Measurements from ENCODE around the gene GORAB.

GORAB gene, protein sequence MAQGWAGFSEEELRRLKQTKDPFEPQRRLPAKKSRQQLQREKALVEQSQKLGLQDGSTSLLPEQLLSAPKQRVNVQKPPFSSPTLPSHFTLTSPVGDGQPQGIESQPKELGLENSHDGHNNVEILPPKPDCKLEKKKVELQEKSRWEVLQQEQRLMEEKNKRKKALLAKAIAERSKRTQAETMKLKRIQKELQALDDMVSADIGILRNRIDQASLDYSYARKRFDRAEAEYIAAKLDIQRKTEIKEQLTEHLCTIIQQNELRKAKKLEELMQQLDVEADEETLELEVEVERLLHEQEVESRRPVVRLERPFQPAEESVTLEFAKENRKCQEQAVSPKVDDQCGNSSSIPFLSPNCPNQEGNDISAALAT

DNA sequence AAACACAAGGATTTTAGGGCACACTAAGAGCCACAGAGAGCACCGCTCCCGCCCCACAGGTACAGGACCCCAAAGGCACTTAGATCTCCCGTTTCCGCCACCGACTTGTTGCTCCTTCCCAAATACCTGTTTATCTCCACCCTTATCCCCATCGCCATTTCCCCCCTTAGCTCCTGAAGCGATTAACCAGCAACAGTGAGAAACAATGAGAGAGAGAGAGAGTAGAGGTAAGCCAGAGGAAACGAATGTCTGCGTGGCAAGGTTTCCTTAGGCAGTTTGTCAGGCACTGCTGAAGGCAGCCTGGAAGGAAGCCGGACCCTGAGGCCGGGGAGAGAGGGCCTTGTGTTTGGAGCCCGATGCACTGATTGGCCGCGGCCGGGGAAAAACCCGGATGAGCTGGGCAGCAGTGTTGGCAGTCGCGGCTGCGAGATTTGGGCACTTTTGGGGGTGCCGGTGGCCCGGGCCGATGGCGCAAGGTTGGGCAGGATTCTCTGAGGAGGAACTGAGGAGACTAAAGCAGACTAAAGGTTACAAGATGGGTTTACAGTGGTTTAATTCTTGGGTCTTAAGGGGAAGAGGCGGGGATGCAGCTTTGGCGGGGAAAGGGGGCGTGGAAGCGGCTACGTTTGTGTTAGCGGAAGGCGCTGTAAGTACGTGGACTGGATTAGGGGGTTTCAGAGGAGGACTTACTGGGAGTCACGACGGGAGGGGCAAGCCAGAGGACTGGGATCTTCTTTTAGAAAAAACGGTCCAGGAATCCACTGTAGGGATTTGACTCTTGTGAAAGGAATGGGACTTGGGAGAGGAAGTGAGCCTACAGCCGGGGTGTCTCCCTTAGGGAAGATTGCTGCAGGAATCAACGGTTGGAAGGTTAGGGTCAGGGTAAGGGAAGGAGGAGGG lies at the start of gene GORAB:
GORAB (plus strand) TSS at position 409 of the 900 bp plus-strand sequence; CDS start at position 467, 58 bp downstream.
- peak; percentile 53 to 72 for DNase-seq (ENCODE audit: extremely low read depth in 1 of 2, low read depth in 1 of 2)

DNA sequence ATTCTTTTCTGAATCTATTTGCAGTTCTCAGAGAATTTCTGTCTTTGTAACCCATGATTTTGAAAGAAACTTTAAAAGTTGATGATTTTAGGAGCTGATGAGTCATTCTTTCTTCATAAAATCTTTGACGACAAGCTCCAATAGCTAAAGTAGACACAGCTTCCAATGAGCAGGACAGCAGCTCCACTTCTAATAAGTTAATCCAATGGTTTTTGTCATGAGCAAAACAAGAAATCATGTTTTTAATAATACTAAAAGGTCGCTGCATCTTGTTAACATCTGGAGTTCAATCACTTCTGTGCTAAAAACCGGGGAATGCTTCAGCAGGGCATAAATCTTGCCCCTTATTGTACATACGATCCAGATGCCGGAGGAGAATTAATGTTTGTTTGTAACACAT lies 48.9 kb upstream of the GORAB start:
- DNase-seq (ENCODE audit: extremely low read depth in 1 of 2, low read depth in 1 of 2) = no peak

DNA sequence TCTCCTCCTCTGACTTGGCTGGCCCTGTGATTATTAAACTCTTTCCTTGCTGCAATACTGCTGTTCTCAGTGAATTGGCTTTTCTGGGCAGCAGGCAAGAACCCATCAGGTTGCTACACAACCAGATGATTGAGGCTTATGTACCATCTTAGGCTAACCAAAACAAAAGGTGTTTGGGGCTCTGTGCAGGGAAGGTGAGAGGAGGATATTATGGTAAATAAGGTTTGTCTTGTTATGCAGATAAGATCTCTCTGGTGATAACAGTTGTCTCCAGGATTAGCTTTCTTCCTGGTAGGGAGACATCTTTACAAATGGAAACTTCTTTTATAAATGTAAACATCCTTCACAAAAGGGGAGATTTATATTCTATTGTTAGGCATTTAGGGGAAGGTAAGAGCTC lies 44.5 kb upstream of the GORAB start:
- no peak for DNase-seq (ENCODE audit: extremely low read depth in 1 of 2, low read depth in 1 of 2)

DNA sequence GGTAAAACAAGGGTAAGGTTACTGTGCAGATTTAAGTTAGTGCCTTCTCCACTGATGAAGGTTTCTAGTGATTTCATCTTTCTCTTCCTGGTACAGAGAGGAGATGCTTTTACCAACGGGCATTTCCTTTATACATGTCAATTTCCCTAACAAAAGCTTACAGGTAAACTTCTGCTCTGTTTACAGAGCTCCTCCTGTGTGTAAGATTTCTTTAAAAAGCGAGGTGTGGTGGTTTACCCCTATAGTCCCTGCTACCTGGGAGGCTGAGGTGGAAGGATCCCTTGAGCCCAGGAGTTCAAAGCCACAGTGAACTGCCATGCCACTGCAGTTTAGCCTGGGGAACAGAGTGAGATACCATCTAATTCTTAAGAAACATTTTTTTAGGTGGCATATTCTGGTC lies 40.7 kb upstream of the GORAB start:
- DNase-seq (ENCODE audit: extremely low read depth in 1 of 2, low read depth in 1 of 2) = no peak

DNA sequence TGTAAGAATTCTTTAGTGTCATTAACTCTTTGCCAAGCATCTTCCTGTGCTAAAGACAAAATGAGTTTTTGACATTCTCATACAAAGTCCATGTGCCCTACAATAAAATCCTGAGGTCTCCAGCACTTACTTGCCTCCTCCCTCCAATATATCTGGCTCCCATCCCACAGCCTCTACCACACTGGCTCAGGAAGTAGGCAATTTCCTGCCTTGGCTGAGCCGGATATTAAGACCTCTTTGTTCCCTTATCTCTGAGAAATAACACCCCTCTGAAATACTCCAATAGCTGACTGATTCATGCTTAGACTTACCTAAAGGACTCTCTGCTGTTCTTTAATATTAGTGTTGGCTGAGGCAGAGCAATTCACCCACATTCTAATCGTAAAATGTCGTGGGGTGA lies 37.6 kb upstream of the GORAB start:
- no peak for DNase-seq (ENCODE audit: extremely low read depth in 1 of 2, low read depth in 1 of 2)

DNA sequence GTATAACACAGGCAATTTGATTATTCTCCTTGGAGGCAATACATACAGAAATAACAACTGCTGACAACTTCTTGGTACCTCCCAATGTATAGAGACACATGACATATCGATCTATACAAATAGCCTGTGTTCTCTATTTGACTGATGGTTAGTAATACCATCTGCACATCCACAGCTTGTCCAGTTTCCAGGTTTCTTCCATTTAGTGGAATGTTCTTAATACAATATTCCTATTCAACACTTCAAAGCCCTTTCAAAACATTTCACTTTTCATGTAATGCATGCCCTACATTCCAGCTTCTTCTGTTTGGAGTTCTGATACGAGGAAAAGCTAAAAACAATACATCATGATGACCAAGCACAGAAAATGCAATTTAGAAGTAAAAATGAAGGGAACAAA lies 37.0 kb upstream of the GORAB start:
- DNase-seq (ENCODE audit: extremely low read depth in 1 of 2, low read depth in 1 of 2) = no peak

DNA sequence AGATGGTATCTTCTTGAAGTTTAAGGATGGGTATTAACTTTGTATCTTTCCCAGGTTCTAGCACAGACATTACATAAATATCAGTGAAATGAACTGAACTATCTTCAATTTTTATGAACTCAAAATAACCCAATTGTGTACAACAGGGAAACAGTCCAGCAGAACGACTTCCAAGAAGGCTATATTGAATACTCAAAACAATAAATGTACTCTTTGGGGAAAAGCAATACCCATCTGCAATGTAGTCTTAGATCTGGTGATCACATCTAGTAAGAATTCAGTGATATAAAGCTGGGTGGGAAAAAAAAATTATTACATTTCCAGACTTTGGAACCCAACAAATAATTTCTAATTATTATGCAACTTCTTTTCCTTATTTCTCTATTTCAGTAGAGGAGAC lies 33.1 kb upstream of the GORAB start:
- no peak for DNase-seq (ENCODE audit: extremely low read depth in 1 of 2, low read depth in 1 of 2)

DNA sequence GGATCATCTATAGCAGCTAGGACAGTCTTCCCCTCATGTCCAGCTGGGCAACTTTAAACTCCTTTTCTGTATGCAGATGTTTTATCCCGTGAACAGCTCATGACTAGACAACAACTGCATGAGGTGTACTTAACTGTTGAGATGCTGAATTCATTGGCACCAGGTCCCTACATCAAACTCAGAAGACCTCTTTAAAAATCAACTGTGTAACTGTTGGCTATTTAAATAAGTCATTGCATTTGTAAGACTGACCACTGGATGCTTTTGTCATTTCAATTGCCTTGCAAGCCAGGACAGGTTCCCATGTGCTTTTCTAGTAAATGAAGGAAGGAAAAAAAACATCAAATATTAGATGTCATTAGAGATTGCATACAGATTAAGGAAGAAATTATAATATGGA lies 28.3 kb upstream of the GORAB start:
- DNase-seq (ENCODE audit: extremely low read depth in 1 of 2, low read depth in 1 of 2) = no peak

DNA sequence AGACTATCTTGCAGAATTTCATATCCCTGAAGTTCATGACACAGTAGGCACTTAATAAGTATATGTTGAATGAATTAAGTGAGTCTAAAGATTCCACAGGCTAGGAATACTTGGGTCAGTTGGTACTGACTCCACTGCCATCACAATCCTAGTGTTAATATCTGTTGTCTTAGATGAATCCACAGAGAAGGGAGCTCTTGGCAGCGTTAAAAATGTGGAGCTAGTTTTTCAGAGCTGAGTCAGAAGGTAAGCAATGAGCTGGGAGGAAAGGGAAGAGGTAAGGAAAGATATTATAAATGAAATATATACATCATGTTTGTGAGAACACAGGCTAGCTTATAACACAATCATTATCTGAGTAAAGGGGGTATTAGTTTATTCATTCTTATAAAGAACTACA lies 21.8 kb upstream of the GORAB start:
- no peak for DNase-seq (ENCODE audit: extremely low read depth in 1 of 2, low read depth in 1 of 2)

DNA sequence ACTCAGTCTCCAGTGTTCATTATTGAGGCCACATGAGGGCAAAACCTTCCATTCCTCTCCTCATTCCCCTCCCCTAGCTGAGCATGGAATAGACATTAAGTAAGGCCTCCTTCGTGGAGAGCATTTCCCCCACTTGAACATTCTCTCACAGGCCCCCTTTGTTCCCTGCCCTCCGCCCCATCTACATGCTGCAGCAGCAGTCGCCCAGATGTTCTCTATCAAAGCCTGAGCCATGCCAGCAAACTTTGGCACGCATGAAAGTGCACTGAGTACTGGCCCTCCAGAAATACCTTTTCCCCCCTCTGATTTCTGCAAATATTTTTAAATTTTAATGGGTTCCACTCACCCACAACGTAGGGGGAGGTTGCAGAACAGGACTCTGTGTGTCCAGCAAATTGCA lies 20.9 kb upstream of the GORAB start:
- DNase-seq (ENCODE audit: extremely low read depth in 1 of 2, low read depth in 1 of 2) = no peak

DNA sequence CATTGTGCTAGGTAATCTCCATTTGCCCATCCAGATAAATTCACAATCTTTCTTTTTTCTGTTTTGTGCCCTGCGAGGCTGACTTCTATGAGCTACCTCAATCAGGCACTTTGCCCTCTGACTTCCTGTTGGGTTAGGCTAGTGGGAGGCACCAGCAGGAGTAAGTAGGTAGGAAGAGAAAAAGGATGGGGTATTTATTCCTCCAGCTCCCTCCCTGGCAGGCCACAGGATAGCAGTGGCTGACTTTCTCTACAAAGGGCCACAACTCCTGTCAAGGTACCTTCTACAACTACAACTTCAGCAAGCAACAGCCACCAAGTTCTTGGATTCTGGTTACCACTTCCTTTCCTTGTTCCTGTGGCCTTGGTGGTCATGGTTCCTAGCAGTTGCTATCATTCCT lies 18.8 kb upstream of the GORAB start:
- DNase-seq (ENCODE audit: extremely low read depth in 1 of 2, low read depth in 1 of 2) = no peak

DNA sequence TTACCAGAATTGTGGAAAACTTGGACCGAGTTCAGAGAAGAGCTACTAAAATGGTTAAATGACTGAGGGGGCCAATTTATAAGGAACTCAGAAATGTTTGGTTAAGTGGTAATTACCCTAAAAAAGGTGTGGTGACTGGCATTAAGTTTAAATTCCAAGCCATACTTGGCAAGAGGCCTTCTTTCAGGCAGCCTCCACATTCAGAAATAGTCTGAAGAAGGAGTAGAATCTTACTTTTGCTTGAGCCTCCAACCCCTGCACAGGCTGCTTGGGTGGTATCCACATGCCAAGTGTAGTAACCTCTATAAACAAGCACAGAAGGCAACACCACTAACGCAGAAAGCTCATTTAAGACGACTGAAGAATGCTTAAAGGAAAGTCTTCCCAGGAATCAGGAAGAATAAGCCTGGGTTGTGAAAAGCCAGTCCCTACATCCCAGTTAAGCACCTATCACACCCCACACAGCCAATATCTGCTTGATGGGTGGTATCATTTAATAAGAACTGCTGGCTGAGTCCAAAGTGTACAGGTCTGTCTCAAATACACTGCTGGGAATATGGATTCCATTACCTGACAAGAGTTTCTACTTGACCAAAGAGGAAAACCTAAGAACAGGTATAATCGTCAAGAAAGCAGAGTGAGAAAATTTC lies 13.7 kb upstream of the GORAB start:
- no peak for DNase-seq (ENCODE audit: extremely low read depth in 1 of 2, low read depth in 1 of 2)

DNA sequence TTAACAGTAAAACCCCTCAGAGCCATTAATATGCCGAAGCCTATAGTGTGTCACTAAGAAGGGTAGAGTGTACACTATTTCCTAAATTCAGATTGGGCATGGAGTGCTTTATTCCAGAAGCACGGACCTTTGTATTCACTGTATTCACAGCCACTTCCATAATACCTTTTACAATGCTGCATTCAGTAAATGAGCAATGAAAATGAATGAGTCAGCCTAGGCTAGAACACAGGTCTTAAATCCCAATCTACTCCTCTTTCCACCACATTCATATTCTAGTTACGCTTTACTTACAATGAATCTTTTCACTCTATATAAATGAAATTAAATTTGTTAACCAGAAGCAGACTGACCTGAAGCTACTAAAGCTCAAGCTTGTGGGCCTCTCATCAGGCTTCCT lies 13.0 kb upstream of the GORAB start:
- no peak for DNase-seq (ENCODE audit: extremely low read depth in 1 of 2, low read depth in 1 of 2)

DNA sequence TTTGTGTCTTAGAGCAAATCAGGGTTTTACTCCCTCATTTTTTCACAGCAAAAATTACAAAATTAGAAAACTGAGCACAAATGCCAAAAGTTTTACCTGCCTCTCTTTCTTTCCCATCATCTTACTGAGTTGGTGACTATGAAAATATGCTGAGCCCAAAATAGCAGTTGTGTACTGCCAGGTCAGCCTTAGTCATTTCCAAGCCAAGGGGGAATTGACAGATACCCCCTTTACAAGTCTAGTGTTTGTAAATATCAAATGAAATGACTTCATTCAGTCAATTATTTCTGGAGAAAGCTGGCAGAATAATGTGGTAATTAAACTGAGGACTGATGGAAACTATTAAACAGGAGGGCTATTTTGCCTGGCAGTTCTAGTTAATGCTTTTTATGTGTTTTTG lies 11.4 kb upstream of the GORAB start:
- no peak for DNase-seq (ENCODE audit: extremely low read depth in 1 of 2, low read depth in 1 of 2)

DNA sequence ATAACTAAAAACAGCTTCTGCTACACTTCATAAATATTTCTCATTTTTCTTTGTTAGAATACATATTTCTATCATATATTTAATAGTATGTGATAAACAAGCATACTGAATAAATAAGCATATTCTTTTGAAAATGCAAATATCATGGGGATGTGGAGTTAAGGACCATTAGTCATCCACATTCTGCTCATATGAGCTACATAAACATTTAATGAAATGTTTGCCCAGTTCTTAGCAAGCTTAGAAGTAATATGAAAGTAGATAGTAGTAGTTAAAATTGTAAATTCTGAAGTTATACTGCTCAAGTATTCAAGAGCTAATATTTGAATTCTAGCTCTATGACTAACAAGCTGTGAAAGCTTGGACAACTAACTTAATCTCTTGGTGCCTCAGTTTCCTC lies 10.1 kb upstream of the GORAB start:
- DNase-seq (ENCODE audit: extremely low read depth in 1 of 2, low read depth in 1 of 2) = no peak

DNA sequence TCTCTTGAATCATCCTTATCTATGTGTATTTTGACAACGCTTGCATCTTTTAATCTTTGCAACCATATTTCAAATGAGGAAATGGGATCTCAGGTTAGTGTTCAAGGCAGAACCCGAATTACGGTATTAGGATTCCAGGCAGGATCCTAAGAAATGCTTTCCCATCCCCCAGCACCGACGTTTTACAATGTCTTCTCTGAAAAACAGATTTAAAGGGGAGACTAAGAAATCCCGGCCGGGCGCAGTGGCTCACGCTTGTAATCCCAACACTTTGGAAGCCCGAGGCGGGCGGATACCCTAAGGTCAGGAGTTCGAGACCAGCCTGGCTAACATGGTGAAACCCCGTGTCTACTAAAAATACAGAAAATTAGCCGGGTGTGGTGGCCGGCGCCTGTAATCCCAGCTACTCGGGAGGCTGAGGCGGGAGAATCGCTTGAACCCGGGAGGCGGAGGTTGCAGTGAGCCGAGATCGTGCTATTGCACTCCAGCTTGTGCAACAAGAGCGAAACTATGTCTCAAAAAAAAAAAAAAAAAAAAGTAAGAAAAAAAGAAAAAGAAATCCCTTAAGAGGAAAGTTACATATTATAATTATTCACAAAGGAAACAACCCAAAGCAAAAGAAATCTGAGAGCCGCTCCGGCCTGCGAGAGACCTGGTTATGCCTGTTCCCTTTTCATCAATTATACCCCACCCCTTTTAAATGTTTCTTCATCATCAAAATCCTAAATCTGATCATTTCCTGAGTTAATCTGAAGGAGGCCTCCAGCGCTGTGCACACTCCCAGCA lies 801 bp upstream of the GORAB start:
- DNase-seq (ENCODE audit: extremely low read depth in 1 of 2, low read depth in 1 of 2) = no peak

DNA sequence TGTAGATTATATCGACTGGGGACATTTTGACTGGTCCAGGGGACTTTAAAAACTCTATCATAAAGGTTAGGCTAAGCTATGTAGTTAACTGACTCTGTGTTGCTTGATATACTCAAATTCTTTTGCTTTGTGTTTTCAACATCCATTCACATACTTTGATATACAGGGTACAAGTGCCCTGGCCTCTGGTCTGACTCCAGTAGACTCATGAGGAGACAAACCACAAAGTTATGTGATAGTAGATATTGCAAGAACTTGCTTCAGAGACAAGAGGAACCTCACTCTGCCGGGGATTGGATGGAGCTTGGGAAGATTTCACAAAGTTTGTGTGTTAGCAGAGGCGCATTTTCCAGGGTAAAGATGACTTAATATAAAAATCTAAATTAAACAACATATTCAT lies 1.3 kb downstream of the GORAB start:
- DNase-seq (ENCODE audit: extremely low read depth in 1 of 2, low read depth in 1 of 2) = no peak

DNA sequence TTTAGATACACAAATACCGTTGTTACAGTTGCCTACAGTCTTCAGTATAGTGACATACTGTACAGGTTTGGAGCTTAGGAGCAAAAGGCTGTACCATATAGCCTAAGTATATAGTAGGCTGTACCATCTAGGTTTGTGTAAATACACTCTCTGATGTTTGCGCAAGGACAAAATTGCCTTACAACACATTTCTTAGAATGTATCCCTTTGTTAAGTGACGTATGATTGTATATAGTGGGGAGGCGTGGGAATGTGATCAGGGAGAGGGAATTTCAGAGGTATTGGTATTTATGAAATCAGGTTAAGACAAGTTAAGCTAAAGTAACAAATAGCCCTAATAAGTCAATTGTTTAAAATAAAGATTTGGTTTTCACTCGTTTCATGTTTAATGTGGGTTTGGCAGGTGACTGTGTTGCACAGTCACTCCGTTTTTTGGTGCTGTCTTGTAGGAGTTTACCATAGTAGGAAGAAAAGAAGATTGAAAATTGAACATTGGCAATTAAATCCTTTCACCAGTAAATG lies 2.7 kb downstream of the GORAB start:
- DNase-seq (ENCODE audit: extremely low read depth in 1 of 2, low read depth in 1 of 2) = no peak

DNA sequence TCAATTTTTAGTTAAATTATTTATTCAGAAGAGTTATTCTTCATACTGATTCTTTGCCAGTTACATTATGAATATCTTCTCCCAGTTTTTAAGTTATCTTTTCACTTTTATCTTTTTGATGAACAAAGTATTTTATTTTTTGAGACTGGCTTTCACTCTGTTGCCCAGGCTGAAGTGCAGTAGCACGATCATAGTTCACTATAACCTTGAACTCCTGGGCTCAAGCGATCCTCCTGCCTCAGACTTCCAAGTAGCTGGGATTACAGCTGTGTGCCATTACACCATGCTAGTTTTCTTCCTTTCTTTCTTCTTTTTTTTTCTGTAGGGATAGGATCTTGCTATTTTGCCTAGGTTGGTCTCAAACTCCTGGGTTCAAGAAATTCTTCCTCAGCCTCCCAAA lies 3.5 kb downstream of the GORAB start:
- no peak for DNase-seq (ENCODE audit: extremely low read depth in 1 of 2, low read depth in 1 of 2)

DNA sequence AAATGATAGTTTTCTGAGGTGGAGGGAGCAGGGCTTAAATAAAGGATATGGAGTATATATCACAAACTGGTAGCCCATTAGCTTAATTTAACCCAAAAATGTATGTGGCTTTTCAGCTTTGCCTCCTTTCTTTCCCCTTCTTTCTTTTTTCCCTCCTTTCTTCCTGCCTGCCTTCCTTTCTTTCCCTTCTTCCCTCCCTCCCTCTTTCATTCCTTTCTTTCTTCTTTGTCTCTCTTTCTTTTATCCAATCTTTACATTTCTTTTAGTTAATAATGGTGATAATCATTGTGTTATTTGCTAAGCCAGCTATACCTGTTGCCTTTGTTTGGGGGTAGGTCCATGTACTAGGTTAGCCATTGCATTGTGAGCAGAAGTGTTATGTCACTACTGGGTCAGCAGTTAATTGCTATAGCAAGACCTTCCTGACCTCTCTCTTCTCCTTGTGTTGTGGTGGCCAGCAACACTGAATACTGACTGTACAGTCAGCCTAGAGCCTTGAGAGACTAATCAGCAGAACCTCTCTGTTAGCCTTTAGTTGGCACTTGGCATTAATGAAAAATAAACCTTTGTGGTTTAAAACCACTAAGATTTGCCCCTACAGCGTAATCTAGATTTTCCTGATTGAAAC lies 5.1 kb downstream of the GORAB start:
- no peak for DNase-seq (ENCODE audit: extremely low read depth in 1 of 2, low read depth in 1 of 2)

Measured in activated CD8-positive, alpha-beta memory T cell treated with anti-CD3 and anti-CD28 coated beads for 1 hour (primary cell).